ENCODE measurements around the gene PHF2.
A peak's percentile ranks its signal among the peaks of the same experiment; 100 is the strongest.

PHF2 gene

GRCh38 chr9:93678199-93679019 lies 102.0 kb downstream of the PHF2 start:
- no peak for DNase-seq (ENCODE audit: low spot score)

DNA sequence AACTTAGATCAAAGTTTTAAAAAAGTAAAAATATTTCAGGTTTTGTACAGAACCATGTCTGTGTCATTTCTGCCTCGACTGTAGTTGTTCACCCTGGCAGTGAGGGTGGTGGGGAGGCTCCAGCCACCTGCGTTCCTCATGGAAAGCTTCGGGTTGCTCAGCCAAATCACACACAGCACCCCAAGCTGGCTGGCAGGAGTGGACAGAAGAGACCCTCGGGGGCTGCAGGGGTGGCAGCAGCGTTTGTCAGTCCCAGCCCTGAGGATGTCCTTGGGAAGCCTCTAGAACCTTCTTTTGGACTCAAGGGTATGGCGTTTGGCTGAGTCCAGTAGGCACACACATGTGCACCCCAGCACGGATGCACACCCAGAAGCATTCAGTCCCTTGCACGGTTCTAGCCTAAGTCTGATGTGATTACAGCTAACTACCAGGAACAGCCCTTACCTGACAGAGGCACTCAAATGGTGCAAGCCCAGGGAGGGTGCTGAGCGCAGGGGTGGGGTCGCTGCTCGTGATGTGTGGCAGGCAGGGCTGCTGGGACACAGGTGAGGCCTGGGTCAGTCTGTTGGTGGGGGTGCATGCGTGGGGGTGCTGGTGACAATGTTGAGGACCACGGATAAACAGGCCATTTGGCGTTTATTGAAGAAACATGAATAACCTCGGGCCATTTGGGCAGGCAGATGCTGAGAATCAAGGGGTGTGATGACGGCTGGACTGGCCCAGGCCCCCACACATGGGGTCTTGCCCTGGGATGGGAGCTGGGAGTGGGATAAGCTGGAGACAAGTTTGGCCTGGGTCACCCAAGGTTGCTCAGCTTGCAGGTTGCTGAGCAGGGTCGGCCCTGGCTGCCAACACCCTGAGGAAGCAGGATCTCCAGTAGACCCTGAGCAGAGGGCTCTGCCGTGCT lies 103.4 kb downstream of the PHF2 start:
- no peak for DNase-seq (ENCODE audit: low spot score)

DNA sequence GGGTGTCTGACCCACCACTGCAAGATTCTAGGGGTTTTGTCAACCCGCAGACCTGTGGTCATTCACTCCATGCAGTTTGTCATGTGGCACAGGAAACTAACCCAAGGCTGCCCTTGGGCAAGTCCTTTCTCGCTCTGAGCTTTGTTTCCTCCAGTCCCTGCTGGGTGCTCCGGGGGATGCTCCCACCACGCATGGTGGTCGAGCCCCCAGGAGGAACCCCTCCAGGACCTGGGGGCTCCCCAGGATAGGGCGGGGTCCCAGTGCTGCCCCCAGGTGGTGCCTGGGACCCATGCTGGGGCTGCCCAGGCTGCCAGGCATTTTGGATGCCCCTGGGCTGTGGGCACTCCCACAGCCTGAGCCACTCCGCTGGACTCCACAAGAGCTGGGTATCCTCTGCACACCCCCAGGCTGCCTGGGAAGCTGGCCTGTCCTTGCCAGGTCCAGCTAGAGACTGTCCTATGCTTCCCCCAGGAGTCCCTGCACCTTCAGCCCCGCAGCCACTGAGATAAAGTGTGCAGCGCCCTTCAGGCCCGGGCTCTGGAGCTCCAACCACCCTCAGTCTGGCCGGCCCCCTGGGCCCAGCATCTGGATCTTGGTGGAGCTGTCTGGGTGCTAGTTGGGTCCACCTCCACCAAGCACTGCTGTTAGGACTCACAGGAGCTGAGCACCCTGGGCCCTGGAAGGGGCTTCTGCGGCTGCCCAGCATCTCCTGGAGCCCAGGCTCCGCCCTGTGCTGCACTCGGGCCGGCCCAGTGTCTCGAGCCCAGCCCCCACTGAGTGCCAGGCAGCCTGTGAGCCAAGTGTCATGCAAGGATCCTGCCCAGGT lies 104.3 kb downstream of the PHF2 start:
- DNase-seq (ENCODE audit: low spot score): no peak

- no peak for DNase-seq (ENCODE audit: low spot score)
Measured at GRCh38 chr9:93681269-93682154, 105.1 kb downstream of the PHF2 start.

GRCh38 chr9:93682155-93682968 lies 106.0 kb downstream of the PHF2 start:
- peak; percentile 54 for DNase-seq (ENCODE audit: low spot score)

- no peak for DNase-seq (ENCODE audit: low spot score)
Measured at GRCh38 chr9:93683331-93684134, 107.1 kb downstream of the PHF2 start.

GRCh38 chr9:93684161-93684765 lies 107.9 kb downstream of the PHF2 start:
- DNase-seq (ENCODE audit: low spot score): no peak

- peak; percentile 16 for DNase-seq (ENCODE audit: low spot score)
Measured at GRCh38 chr9:93684806-93685543, 108.6 kb downstream of the PHF2 start.

DNA sequence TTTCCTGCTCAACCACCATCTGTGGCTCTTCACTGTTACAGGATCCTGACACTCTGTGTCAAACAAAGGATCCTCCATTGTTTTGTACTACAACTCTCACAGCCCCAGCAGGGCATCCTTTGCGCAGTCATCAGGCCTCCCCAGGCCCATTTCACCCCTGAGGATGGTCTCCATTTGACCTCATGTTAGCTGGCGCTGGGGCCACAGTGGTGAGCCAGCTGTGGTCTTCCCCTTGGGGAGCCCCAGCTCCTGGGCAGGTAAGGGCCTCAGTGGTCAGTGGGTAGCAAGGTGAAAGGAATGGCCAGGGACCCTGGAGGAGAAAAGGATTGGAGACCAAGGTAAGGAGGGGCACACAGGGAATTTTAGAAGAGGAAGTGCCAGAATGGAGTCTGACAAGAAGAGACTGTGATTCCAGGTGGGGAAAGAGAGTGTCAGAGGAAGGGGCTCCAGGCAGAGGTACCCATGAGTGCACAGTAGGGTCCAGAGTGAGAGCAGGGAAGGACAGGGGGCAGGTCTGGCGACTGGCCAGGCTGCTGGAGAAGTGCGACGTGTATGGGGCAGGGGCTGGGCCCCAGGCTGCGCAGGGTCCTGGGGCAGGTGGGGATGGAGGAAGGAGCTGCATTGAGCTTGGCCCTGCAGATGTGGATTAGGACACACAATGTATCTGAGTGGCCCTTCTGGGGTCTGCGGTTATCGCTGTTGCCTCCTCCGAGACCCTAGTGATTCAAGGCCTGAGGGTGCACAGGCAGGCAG lies 109.9 kb downstream of the PHF2 start:
- DNase-seq (ENCODE audit: low spot score): no peak

DNA sequence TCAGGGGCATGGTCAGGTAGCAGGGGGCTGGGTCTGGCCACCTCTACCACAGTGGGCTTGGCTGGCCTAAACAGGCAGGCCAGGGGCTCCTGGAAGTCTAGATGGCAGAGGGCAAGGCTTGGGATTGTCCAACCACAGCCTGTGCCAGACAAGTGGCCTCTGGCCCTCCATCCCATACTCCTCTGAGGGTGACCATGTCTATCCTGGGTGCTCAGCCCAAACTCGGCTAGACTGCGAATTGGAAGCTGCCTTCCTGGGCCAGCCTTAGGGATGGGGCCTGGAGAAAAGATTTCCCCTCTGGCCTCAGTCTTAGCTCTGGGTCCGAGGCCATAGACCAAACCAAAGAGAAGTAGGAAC lies 110.5 kb downstream of the PHF2 start:
- no peak for DNase-seq (ENCODE audit: low spot score)

DNA sequence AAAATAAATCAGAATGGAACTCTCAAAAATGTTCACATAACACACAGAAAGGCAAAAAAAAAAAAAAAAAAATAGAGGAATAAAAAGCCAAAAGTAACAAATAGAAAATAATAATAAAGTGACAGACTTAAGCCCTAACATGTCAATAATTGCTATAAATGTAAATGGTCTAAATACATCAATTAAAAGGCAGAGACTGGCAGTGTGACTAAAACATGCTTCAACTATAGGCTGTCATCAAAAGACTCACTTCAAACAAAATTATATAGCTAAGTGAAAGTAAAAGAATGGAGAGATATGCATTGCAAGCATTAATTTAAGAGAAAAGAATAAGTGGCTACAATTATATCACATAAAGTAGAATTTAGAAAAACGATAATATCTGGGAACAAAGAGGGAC lies 114.2 kb downstream of the PHF2 start:
- DNase-seq (ENCODE audit: low spot score): no peak

DNA sequence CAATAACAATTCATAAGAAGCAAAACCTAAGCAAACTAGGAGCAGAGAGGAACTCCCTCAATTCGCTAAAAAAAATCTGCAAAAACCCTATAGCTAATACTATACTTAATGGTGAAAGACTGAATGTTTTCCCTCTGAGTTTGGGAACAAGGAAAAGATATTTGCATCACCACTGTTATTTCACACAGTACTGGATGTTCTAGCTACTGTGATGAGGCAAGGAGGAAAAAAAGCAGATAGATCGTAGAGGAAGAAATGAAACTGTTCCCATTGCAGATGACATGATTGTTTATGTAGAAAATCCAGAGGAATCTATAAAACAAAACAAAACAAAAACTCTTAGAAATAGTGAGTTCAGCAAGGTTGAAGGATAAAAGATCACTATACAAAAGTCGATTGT lies 116.7 kb downstream of the PHF2 start:
- no peak for DNase-seq (ENCODE audit: low spot score)

- no peak for DNase-seq (ENCODE audit: low spot score)
Measured at GRCh38 chr9:93697352-93698139, 121.2 kb downstream of the PHF2 start.

DNA sequence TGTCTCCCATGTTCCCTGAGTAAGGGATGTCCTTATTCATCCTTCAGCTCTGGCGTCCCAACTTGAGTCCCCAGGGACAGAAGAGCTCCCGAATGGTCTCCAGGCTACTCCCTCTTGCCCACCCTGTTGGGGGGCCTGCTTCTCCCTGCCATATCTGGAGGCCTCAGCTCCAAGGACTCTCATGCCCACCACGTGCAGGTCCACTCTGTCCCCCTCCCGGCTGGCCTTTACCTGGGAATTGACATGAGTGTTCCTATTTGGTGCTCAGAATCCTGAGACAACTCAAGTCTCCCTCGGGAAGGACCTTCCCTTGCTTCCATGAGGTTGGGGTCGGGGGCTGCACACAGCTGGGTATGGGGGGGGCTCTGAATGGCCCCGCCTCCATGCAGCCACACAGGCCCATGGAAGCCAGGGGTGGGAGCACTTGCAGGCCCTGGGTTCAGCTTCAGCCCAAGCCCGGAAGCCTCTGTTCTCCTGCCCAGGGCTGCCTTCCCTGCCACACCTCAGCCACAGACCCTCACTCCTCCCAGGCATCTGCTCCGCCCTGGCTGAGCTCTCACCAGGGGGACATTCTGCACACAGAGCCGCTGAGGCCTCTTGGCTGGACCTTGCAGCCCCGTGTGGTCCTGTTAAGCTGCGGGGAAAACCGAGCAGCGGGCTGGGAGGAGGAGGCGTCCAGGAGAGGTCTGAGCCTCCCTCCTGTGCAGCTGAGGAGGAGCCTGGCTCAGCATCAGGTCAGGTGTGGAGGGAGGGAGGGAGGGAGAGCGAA lies 121.9 kb downstream of the PHF2 start:
- no peak for DNase-seq (ENCODE audit: low spot score)

DNA sequence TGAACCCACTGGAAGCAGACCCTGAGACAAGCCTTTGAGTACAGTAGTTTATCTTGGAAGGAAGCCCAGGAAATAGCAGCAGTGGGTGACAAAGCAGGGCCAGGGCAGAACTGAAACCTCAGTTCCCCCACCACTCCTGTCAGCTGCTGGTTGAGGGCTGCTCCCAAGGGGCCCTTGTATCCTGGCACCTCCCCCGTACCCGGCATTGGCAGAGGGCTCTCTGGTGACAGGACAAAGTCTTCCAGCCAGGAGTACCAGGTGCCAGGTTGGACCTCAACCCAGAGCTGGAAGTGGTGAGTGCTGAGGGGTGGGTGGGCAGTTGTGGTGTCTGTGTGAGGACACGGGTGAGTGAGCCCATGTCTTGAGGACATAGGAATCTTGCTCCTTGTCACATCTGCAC lies 123.3 kb downstream of the PHF2 start:
- DNase-seq (ENCODE audit: low spot score): no peak
